Aorta (tissue), 5 donors: Measurements from ENCODE around the gene RPA1. TPM values are rescaled to one million over a fixed set of nuclear protein-coding genes. Genes with fewer than 3 reads are reported as not detected.

Source experiments
- ATAC-seq: fragments of 200-7000 bp; cut with Tn5 transposase; one replicate; pipeline ENCODE4 v1.9.1; 2022; ENCODE audit warnings: moderate library complexity; ENCODE audit not compliant: low FRiP score
- DNase-seq, 2 donors: peaks; one replicate each; pipeline ENCODE4 v3.0.0-alpha.2; 2020
- H3K27ac ChIP-seq, 2 donors: one replicate each; pipeline ENCODE4 v1.5.1; 2013; ENCODE audit warnings: low read length in 2 of 2, mild to moderate bottlenecking in 2 of 2, moderate library complexity in 2 of 2, control low read depth in 1 of 2, inconsistent platforms in 1 of 2, low read depth in 1 of 2
- H3K27me3 ChIP-seq, 2 donors: one replicate each; pipeline ENCODE4 v1.6.1; 2013; ENCODE audit warnings: control low read depth in 1 of 2, low read length in 1 of 2, mild to moderate bottlenecking in 1 of 2, moderate library complexity in 1 of 2; ENCODE audit not compliant: insufficient read depth in 2 of 2, control insufficient read depth in 1 of 2
- H3K36me3 ChIP-seq, 2 donors: one replicate each; pipeline ENCODE4 v1.6.1; 2013; ENCODE audit warnings: control low read depth in 1 of 2, low read length in 1 of 2, mild to moderate bottlenecking in 1 of 2; ENCODE audit not compliant: insufficient read depth in 2 of 2, control insufficient read depth in 1 of 2
- H3K4me1 ChIP-seq, 2 donors: one replicate each; pipeline ENCODE4 v1.6.1; 2013; ENCODE audit warnings: low read length in 2 of 2, control low read depth in 1 of 2, mild to moderate bottlenecking in 1 of 2, moderate library complexity in 1 of 2; ENCODE audit not compliant: insufficient read depth in 2 of 2, control insufficient read depth in 1 of 2
- H3K4me3 ChIP-seq, 2 donors: one replicate each; pipeline ENCODE4 v1.5.1; 2013; ENCODE audit warnings: low read length in 2 of 2, control low read depth in 1 of 2, mild to moderate bottlenecking in 1 of 2
- H3K9me3 ChIP-seq: one replicate; pipeline ENCODE4 v1.6.1; 2013; ENCODE audit warnings: mild to moderate bottlenecking, low read length; ENCODE audit not compliant: control insufficient read depth
- WGBS, 2 donors: extraction: QIAGEN DNeasy Blood & Tissue Kit; methylation state at CpG; one replicate each; pipeline ENCODE4 v1.1.7; 2013; 5-methylcytosine and 5-hydroxymethylcytosine counted together
- intact Hi-C, 2 donors: fragments of 100-400 bp; cut with DNase I; formaldehyde crosslinking; loops; one replicate each; pipeline versions ENCODE4 v1.14.2 to v1.15.0; 2022
- polyA plus RNA-seq, 2 donors: library from polyadenylated mRNA; stranded (reverse); fragments of 200-250 nt; gene quantifications; one replicate each; pipeline ENCODE4 v1.2.3, GENCODE V29; 2013
- total RNA-seq, 2 donors: library from RNA; stranded (reverse); fragmentation: NEBNext Ultra II Directional; extraction: Animal tissue kit (Norgen Biotek cat#: 25700); gene quantifications; one replicate each; pipeline ENCODE4 v1.2.1, GENCODE V29; 2021
- donor health status: healthy with polysubstance abuse.
- donor health status: Bipolar disorder and iron deficiency.
- donor health status: DM: no; HTN: no; CAD: no.
- donor health status: DM: no; HTN: no; CAD: no.
- donor health status: DM: yes; HTN: yes; CAD: no.

RPA1 gene
- total and polyA plus RNA-seq, 4 donors: 17.2 to 75.0 (median 44.4) TPM

DNA sequence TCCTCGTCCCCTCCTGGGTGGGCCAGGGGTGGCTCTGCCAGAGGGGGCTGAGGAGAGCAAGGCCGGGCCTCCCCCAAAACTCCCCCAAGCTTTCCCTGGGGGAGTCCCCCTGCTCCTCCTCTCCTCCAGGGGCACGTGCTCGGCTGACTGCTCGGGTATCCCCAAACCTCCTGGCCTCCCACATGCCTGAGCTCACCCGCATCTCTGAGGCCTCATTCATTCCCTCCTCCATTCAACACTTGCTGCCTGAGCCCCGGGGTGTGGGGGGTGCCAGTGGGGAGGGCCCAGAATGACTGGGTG is 112.2 kb downstream of the RPA1 start:
- ATAC-seq: no peak
- Histone ChIP-seq H3K27me3 (no peaks in the 10 kb centered on the region), H3K4me3 (no peak overlapping the region), H3K9me3 (no peaks in the 10 kb centered on the region), H3K4me1 (no peaks in the 10 kb centered on the region), H3K36me3 (no peaks in the 10 kb centered on the region), H3K27ac (no peak overlapping the region)
- WGBS, 2 donors: 76 to 87% methylated on average over 7 of the region's 7 CpGs
- intact Hi-C loops: no loop called here
- DNase-seq: no peak

DNA sequence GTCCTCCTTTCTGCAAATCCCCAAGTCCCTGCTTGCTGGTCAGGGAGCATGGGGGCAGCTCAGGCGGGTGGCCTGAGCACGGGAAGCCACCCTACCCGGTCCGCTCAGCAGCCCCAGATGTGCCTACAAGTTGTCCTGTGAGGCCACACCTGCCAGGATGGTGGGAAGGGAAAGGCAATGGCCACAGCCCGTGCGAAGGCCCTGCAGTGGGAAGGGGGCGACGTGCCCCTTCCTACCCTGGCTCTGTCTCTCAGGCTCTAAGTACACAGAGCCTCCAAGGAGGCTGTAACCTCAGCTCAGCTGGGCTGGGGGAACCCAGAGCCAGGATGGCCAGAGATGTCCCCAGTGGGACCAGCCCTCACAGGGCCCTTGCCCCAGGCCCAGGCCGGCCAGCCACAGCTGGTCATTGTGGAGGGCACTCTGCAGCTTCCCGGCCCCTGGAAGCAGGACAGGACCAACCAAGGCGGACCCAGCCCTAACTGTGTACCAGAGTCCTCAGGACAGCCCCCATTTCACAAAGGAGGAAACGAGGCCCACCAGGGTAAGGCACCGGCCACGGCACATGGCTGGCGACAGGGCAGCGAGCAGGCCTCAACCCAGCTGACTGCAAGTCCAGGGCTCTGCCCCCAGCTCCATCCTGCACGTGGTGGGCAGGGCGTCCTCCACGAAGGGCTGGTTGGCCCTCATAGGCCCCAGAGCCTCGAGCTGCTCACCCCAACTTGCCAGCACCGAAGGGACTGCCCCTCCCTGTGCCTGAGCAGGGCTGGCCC is 113.0 kb downstream of the RPA1 start:
- H3K27ac ChIP-seq: no peak overlapping the region
- WGBS, 2 donors: 89 to 90% methylated on average over 21 of the region's 21 CpGs
- no peak overlapping the region for H3K4me3 ChIP-seq
- intact Hi-C loops: no loop called here
- no peaks in the 10 kb centered on the region for H3K36me3 ChIP-seq
- H3K27me3 ChIP-seq: no peaks in the 10 kb centered on the region
- DNase-seq (no peak), ATAC-seq (no peak)
- H3K4me1 ChIP-seq: no peaks in the 10 kb centered on the region
- H3K9me3 ChIP-seq: no peaks in the 10 kb centered on the region

DNA sequence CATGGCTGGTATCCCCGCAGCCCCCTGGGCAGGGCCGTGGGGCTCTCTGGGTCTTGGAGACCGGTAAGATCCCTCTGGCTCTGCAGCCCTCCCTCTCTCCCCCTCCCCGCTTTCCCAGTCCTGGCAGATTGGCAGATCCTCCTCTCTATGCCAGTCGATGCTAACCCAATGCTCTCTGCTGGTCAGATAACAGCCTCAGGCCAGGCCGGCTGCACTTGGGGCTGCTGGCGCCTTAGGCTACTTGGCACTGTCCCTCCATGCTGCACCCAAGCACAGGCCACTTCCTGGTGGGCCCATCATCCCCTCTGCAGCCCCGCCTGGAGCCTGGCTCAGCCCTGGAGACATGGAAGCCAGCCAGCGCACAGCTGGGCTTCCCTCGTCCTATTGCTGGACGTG is 113.6 kb downstream of the RPA1 start:
- WGBS, 2 donors: 69 to 75% methylated on average over 11 of the region's 11 CpGs
- intact Hi-C loops: no loop called here
- no peaks in the 10 kb centered on the region for H3K4me1 ChIP-seq

DNA sequence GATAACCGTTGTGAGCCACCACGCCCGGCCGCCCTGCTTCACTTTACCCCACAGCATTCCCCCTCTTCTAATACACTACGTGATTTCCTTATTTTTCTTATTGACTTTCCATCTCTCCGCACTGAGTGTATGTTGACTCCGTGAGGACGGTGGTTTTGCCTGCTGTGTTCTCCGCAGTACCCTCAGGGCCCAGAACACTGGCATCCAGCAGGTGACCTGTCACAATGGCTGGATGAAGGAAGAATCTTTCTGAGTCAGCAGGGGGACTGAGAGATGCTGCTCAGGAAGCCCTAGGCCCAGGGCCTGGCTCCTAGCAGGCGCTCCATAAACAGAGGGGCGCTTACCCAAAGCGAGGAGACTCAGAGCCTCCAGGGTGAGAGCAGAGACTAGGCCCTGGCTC is 115.8 kb downstream of the RPA1 start:
- DNase-seq: no peak
- 97% methylated on average over 12 of the region's 12 CpGs for WGBS, 2 donors
- Histone ChIP-seq H3K27ac (no peak overlapping the region), H3K9me3 (no peaks in the 10 kb centered on the region), H3K4me1 (no peaks in the 10 kb centered on the region), H3K4me3 (no peak overlapping the region), H3K27me3 (no peaks in the 10 kb centered on the region), H3K36me3 (no peaks in the 10 kb centered on the region)
- intact Hi-C loops: no loop called here
- no peak for ATAC-seq

More for the DNA sequence above, 113.6 kb downstream of the RPA1 start:
- Histone ChIP-seq H3K36me3 (no peaks in the 10 kb centered on the region), H3K27me3 (no peaks in the 10 kb centered on the region), H3K9me3 (no peaks in the 10 kb centered on the region), H3K27ac (no peak overlapping the region), H3K4me3 (no peak overlapping the region)
- no peak for ATAC-seq
- DNase-seq: no peak

DNA sequence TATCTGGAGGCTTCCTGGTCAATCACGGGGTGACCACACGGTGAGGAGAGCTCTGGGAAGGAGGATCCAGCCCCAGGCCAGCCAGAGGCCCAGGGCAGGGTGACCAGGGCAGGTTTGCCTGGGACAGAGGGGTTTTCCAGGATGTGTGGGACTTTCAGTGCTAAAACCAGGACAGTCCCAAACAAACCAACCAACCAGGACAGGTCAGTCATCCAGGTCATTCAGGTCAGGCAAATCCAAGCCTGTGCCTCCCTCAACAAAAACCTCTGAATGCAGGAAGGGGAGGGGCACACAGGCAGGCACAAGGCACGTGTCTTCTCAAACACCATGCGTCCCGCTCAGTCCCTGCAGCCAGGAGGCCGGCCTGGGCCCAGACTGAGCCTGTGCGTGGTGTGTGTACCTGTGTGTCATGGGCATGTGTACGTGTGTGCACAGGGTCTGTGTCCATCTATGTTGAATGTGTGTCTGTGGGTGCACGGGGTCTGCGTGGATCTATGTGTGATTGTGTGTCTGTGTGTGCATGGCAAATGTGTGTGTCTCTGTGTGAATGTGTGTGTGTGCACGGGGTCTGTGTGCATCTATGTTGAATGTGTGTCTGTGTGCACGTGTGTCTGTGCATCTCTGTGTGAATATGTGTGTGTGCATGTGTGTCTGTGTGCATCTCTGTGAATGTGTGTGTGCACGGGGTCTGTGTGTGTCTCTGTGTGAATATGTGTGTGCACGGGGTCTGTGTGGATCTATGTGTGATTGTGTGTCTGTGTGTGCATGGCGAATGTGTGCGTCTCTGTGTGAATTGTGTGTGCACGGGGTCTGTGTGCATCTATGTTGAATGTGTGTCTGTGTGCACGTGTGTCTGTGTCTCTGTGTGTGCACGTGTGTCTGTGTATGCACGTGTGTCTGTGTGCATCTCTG is 116.5 kb downstream of the RPA1 start:
- Histone ChIP-seq H3K4me1 (no peaks in the 10 kb centered on the region), H3K4me3 (no peak overlapping the region), H3K27ac (no peak overlapping the region), H3K9me3 (no peaks in the 10 kb centered on the region), H3K27me3 (no peaks in the 10 kb centered on the region), H3K36me3 (no peaks in the 10 kb centered on the region)
- ATAC-seq: no peak
- 92% methylated on average over 20 of the region's 20 CpGs for WGBS, 2 donors
- intact Hi-C loops: no loop called here
- no peak for DNase-seq

DNA sequence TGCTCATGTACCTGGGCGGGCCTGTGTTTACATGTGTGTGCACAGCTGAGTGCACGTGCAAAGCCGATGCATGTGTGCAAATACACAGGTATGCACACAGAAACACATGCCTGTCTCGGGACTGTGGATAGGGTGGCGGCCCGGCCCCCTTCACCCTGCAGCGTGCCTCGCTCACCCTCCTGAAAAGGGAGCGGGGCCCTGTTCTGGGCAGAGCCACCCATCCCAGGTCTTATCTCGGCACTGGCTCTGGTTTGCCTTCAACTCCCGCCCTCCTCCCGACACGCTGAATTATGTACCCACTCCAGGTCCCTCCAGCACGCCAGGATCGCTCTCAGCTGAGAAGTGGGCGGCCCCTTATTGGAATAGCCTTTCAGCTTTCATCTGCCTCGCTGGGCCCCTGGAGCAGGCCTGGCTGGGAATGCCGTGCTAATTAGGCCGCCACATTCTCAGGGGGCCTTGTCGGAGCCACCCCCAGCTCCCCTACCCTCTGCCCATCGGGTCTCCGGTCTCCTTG is 117.5 kb downstream of the RPA1 start:
- no peak for ATAC-seq
- WGBS, 2 donors: 33 to 36% methylated on average over 22 of the region's 22 CpGs
- H3K27ac ChIP-seq: no peak overlapping the region
- no peaks in the 10 kb centered on the region for H3K4me1 ChIP-seq
- H3K4me3 ChIP-seq: no peak overlapping the region
- intact Hi-C loops: no loop called here
- no peaks in the 10 kb centered on the region for H3K36me3 ChIP-seq
- H3K9me3 ChIP-seq: no peaks in the 10 kb centered on the region
- DNase-seq: no peak
- no peaks in the 10 kb centered on the region for H3K27me3 ChIP-seq

DNA sequence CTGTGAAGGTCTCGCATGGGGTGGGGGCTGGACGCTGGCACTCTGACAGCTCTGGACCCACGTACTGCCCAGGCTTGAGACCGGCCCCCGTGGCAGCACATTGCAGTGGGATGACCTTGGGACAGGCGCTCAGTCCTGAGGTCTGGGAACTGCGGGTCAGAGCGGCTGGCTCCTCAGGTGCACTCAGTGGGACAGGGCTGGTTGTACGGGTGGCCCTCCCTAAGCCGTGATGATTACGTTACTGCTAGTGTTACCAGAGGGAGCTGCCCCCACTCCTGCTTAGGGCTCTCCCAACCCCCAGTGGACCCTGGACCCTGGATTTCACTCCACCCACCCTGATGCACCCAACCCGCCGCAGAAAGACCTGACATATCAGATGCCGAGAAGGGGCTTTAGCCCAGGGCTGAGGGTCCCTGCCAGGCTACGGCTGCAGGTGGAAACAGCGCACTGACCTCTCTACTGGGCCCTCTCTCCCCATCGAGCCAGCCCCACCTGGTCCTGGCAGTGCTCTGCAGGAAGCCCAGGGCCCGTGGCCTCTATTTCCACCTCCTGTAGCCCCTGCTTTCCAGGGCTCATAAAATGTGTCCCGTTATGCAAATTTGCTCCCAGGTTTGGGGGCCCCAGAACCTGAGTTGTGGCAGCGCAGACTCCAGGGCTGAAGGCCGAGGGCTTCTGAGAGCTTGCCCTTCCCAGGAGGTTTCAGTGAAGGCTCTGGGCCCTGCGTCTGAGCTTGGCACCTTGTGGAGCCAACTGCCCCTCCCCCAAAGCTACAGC is 118.1 kb downstream of the RPA1 start:
- peak; percentile 6 for ATAC-seq
- WGBS, 2 donors: 81 to 82% methylated on average over 22 of the region's 22 CpGs

DNA sequence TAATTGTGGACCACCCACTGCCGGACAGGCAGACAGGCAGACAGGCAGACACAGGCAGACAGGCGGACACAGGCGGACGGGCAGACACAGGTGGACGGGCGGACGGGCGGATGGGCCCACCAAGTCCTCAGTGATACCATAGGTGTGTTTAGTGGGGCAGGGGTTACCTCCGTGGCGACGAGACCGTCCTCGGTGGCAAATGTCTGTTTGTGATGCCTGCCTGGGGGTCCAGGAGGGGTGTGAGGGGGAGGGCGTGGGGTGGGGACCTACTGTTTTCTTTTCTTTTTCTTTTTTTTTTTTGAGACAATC is 118.7 kb downstream of the RPA1 start:
- 89 to 93% methylated on average over 14 of the region's 14 CpGs for WGBS, 2 donors
- no peaks in the 10 kb centered on the region for H3K4me1 ChIP-seq
- no peaks in the 10 kb centered on the region for H3K36me3 ChIP-seq
- no peaks in the 10 kb centered on the region for H3K9me3 ChIP-seq
- intact Hi-C loops: no loop called here
- no peak overlapping the region for H3K27ac ChIP-seq
- DNase-seq (no peak), ATAC-seq (no peak)
- H3K27me3 ChIP-seq: no peaks in the 10 kb centered on the region
- no peak overlapping the region for H3K4me3 ChIP-seq

More for the DNA sequence above, 118.1 kb downstream of the RPA1 start:
- H3K4me3 ChIP-seq: no peak overlapping the region
- H3K4me1 ChIP-seq: no peaks in the 10 kb centered on the region
- intact Hi-C loops: no loop called here
- no peak for DNase-seq
- no peaks in the 10 kb centered on the region for H3K36me3 ChIP-seq
- no peak overlapping the region for H3K27ac ChIP-seq
- H3K27me3 ChIP-seq: no peaks in the 10 kb centered on the region
- H3K9me3 ChIP-seq: no peaks in the 10 kb centered on the region
